Measurements from ENCODE around the gene HERPUD2.

GRCh38 chr7:35588647-35589046, 106.3 kb downstream of the HERPUD2 start:
- TF ChIP-seq, protein P1, sequence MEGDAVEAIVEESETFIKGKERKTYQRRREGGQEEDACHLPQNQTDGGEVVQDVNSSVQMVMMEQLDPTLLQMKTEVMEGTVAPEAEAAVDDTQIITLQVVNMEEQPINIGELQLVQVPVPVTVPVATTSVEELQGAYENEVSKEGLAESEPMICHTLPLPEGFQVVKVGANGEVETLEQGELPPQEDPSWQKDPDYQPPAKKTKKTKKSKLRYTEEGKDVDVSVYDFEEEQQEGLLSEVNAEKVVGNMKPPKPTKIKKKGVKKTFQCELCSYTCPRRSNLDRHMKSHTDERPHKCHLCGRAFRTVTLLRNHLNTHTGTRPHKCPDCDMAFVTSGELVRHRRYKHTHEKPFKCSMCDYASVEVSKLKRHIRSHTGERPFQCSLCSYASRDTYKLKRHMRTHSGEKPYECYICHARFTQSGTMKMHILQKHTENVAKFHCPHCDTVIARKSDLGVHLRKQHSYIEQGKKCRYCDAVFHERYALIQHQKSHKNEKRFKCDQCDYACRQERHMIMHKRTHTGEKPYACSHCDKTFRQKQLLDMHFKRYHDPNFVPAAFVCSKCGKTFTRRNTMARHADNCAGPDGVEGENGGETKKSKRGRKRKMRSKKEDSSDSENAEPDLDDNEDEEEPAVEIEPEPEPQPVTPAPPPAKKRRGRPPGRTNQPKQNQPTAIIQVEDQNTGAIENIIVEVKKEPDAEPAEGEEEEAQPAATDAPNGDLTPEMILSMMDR (IDR thresholded peaks at IDR 0.05; ENCODE audit: low read depth, low read length, poor library complexity, severe bottlenecking): no peak
- TF ChIP-seq EZH2phosphoT487 (IDR thresholded peaks at IDR 0.05; ENCODE audit: borderline replicate concordance, low read length): no peak
